ENCODE data around the gene IFT122.
"Not testable (repeated sequence)": the region's sequence is repeated elsewhere in the genome, so short reads cannot be mapped to it uniquely, and the experiment has no call there.

IFT122 gene, protein sequence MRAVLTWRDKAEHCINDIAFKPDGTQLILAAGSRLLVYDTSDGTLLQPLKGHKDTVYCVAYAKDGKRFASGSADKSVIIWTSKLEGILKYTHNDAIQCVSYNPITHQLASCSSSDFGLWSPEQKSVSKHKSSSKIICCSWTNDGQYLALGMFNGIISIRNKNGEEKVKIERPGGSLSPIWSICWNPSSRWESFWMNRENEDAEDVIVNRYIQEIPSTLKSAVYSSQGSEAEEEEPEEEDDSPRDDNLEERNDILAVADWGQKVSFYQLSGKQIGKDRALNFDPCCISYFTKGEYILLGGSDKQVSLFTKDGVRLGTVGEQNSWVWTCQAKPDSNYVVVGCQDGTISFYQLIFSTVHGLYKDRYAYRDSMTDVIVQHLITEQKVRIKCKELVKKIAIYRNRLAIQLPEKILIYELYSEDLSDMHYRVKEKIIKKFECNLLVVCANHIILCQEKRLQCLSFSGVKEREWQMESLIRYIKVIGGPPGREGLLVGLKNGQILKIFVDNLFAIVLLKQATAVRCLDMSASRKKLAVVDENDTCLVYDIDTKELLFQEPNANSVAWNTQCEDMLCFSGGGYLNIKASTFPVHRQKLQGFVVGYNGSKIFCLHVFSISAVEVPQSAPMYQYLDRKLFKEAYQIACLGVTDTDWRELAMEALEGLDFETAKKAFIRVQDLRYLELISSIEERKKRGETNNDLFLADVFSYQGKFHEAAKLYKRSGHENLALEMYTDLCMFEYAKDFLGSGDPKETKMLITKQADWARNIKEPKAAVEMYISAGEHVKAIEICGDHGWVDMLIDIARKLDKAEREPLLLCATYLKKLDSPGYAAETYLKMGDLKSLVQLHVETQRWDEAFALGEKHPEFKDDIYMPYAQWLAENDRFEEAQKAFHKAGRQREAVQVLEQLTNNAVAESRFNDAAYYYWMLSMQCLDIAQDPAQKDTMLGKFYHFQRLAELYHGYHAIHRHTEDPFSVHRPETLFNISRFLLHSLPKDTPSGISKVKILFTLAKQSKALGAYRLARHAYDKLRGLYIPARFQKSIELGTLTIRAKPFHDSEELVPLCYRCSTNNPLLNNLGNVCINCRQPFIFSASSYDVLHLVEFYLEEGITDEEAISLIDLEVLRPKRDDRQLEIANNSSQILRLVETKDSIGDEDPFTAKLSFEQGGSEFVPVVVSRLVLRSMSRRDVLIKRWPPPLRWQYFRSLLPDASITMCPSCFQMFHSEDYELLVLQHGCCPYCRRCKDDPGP

GRCh38 chr3:129439817-129440617 lies at the start of gene IFT122, which contains the start of gene MBD4:
Gene IFT122, plus strand, starts transcription at chr3:129440224. Its CDS starts 107 bp downstream, at chr3:129440331.
Gene MBD4, minus strand, starts transcription at chr3:129439948. Its CDS starts 115 bp downstream, at chr3:129439833.
- peak; percentile 97 for DNase-seq

- not testable (repeated sequence) for DNase-seq
Measured at GRCh38 chr3:129391583-129391982, 48.4 kb upstream of the IFT122 start.

GRCh38 chr3:129392106-129392887 lies 47.7 kb upstream of the IFT122 start:
- DNase-seq: not testable (repeated sequence)

DNA sequence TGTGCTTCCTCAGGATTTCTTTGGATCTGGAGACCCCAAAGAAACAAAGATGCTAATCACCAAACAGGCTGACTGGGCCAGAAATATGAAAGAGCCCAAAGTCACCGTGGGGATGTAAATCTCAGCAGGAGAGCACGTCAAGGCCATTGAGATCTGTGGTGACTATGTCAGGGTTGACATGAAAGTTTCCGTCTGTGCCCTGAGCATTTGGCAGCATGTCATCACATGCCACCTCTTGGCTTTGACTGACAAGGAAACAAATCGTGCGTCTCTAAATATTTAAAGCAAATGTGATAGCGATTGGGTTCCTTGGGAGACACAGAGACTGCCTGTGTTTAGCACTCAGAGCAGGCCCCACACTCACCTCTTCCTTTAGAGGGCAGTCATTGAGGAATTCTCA lies 46.8 kb upstream of the IFT122 start:
- DNase-seq: no peak

DNA sequence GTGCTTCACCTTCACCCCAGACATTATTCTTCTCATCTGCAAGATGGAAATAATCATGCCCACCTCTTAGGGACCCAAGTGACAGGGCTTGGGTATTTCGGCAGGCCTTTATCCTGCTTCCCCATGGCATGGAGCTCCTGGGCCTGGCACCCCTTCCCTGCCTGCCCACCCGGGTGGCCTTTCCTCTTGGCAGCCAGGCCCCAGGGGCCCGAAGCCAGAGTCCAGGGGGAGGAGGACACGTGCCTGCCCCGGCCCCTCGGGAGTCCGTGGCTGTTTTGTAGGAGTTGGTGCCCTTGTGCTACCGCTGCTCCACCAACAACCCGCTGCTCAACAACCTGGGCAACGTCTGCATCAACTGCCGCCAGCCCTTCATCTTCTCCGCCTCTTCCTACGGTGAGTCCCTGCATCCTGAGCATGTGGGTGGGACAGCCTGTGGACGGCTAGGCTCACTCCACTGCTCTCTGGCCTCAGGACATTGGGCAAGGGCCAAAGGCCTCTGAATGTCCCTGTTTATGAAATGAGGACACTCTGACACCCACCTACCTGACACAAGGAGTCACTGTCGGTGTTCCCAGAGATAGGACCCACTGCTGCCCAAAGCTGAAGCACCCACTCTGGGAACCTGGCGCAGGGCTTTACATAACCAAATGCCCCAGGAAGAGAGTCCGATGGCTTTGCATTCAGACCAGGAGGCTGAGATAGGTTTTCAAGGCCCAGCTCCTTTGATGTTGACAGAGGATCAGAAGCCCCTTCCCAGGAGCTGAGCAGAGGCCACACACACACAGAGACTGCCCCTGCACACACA lies 46.1 kb upstream of the IFT122 start:
- DNase-seq: not testable (repeated sequence)

DNA sequence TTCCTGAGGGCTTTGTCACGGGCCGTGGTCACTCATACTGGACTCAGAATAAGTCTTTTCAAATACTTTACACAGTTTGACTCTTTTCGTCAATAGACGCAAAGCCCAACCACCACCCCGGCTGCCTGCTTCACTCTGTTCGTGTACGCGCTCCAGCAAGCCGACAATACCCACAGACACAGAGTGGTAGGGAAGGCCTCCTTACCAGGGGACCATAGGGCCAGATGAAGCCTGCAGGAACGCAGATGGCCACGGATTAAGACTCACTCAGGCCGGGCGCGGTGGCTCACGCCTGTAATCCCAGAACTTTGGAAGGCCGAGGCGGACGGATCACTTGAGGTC lies 41.2 kb upstream of the IFT122 start:
- DNase-seq: peak; percentile 18

DNA sequence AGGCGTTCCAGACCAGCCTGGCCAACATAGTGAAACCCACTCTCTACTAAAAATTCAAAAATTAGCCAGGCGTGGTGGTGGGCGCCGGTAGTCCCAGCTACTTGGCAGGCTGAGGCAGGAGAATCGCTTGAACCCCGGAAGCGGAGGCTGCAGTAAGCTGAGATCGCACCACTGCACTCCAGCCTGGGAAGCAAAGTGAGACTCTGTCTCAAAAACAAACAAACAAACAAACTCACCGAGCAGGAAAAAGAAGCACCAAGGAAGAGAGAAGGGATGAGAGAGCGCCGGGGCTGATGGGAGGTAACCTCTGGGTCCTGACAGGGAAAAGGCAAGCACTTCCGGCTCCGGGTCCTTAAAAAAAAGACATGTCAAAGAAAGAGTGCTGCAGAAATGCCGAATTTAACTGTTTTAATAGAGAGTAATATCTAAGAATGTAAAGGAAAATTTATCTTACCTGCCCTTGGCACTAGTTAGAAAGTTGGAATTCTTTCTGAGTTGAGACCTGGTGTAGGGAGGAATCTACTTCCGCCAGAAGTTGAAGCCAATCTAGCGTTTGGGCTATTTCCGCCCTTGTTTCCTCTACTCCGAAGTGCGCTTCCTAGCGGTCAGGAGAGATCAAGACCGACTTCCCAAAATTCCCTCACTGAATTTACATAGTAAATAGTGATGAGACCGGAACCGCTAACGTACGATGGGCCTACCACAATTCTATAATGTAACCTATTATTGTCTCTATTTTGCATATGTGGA lies 40.7 kb upstream of the IFT122 start:
- DNase-seq: peak; percentile 56

GRCh38 chr3:129399895-129400357 lies 40.1 kb upstream of the IFT122 start:
- no peak for DNase-seq

DNA sequence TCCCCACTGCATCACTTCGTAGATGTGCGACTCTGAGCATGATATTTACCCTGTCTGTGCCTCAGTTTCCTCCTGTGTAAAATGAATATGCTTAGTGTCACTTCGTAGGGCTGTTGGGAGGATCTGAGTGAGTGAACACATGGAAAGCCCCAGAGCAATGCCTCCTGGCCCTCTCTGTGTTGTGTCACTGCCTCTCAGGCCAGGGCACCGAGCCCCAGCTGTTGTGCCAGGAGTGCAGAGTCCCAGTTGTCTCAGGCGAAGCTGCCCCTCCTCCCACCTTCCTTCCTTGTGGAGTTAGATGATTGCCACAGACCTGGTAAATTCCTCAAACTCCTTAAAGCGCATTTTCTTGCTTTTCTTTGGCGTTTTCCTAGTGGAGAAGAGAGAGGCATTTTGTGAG lies 37.8 kb upstream of the IFT122 start:
- DNase-seq: no peak

DNA sequence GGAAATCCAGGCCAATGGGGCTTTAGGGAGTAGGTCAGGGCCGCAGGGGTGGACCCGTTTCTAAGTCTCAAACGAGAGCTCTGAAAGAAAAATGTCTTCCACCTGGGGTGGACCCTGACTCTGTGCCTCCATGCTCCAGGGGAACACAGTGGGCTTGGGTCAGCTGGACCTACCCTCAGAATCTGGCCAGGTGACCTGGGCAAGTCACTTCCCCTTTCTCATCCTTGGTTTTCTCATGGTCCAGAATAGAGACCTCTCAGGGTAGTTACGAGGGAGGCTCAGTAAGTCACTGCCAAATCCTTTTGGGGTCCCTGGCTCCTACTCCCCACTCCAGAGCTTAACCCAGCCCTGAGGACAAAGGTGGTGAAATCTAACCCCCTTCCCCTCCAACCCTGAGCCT lies 37.4 kb upstream of the IFT122 start:
- DNase-seq: no peak

DNA sequence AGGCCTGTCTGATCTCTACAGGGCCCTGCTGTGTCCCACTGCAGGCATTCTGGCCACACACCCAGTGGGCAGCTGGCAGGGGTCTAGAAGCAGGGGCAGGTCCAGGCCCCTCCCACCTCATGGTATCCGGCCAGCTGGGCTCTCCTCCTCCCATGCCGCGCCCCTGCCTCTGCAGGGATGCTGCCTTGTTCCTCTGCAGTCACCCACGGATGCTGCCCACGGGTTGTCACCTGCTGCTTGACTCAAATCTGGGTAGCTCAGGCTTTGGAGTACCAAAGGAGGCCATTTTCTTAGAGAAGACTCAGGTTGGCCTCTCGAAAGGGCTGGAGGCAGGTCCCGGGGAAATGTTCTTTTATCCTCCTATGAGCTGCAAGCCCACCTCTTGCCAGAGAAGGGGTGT lies 36.6 kb upstream of the IFT122 start:
- no peak for DNase-seq

- DNase-seq: no peak
Measured at GRCh38 chr3:129404130-129404529, 35.9 kb upstream of the IFT122 start.

DNA sequence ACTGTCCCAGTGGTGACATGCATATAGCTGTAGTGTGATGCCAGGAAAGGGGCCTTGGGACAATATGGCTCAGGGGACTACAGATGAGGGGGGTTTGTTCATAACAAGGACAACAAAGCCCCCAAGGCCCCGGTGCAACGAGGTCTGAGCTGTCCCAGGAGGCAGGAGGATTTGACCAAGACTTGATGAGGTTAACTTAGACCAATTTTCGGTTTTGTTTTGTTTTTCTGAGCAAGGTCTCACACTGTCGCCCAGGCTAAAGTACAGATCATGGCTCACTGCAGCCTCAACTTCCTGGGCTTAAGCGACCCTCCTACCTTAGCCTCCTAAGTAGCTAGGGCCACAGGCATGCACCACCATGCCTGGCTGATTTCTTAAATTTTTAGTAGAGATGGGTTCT lies 35.4 kb upstream of the IFT122 start:
- DNase-seq: no peak

GRCh38 chr3:129409541-129409940 lies 30.5 kb upstream of the IFT122 start:
- DNase-seq: no peak

DNA sequence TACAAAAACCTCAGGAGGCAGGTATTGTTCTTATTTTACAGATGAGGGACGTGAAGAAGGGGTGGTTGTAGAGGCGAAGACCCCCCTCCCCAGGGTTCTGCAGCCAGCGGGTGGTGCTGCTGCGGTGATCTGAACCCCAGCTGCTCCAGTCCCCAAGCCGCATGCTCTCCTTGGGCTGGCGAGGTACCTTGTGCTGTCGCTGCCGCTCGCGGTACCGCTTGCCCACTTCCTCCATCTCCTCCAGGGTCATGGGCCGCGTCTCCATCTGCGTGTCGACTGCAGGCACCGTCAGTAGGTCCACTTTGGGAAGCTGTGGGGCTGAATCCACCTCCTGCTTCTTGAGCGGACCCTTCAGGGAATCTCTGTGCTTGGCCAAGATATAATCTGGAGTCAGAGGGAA lies 29.1 kb upstream of the IFT122 start:
- no peak for DNase-seq

DNA sequence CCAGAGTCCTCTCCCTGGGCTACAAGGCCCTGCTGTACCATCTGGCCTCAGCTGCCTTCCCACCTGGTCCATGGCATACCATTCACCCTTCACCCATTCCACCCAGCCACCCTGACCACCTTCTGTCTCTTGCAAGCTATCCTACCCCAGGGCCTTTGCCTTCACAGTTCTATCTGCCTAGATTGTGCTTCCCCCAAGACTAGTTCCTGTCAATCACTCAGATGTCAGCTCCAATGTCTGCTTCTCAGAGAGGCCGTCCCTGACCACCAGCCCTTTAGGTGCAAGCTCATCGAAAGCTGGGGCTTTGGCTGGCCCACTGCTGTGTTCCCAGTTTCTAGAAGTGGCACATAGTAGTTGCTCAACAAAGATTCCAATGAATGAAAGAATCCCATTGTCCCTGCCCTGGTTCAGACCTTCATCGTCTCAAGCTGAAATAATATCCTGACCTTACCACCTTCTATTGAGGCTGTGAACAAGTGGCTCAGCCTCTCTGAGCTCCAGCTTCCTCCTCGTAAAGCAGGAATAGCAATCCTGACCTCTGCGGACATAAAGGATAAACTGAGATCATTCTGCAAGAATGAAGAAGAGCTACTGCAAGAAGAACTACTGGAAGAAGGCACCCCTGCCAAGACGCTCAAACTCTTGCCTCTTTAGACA lies 27.4 kb upstream of the IFT122 start:
- DNase-seq: no peak

DNA sequence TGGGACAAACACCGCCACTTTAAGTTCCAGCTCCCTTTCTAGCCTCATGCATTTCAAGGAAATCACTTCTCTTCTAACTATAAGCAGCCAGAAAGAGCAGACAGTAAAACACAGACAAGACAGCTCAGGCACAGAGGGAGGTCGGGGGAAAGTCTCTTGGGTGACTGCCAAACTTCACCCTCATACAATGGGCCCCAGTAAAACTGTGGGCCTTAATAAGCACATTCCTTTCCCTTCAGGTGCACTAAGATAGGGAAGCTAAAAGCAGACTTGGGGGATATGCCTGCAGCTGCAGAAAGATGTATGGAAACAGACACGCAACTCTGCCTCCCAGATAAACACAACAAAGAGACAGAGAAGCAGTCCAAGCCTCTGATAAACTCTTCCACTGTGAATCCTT lies 26.8 kb upstream of the IFT122 start:
- DNase-seq: not testable (repeated sequence)

DNA sequence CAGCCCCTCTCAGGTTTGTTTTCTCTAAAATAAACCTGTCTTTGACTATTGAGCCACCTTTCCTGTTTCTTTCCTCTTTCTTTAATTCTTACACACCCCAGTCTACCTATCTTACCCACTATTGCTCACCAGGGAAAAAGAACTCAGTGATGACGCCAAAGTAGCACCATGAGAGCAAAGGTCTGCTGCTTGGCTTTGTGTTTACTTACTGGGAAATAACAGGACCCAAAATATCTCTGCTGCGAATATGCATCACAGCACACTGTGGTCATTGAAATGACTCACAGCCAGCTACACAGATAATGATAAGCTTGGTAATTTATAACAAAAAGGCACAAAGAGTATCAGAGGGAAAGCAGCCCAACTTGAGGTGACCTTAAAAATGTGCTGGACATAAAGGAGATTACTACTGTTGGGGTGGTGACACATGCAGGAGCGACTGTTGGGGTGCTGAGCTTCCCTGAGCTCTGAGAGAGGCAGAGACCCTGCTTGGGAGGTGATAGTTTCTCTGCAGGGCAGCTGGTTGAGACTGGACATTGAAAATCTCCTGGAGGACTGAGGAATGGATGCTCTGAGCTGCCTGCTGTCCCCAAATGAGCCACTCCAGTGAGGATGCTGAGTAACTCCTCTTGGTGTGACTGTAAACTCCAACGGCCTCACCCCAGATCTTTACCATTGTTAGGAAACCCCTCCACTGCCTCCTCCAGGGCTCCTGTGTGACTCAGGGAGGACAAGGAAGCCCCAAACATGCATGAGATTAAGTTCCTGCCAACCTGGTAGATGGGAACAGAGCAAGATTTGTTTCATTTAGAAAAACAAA lies 26.1 kb upstream of the IFT122 start:
- DNase-seq: no peak

Data from stimulated activated CD4-positive, alpha-beta T cell treated with anti-CD3 and anti-CD28 coated beads, Interleukin-12 subunit alpha, Interleukin-12 subunit beta, amount 100 ng/mL, for 4 hours (primary cell).